DMS79 (cell line): Measurements from ENCODE around the gene NCR3LG1.
"Not testable (repeated sequence)": the region's sequence is repeated elsewhere in the genome, so short reads cannot be mapped to it uniquely, and the experiment has no call there.

Source experiments
- DNase-seq: peaks from one replicate; lab custom pipeline; 2025; lab: John Stamatoyannopoulos, UW

Gene NCR3LG1

GRCh38 chr11:17412488-17413180 lies 61.0 kb downstream of the NCR3LG1 start:
- DNase-seq, result no peak

- DNase-seq, result peak; percentile 44
These were observed 62.1 kb downstream of the NCR3LG1 start for GRCh38 chr11:17413414-17414316.

- no peak for DNase-seq
These were observed 62.7 kb downstream of the NCR3LG1 start for GRCh38 chr11:17414317-17414737.

GRCh38 chr11:17414992-17415391 lies 63.4 kb downstream of the NCR3LG1 start:
- no peak for DNase-seq

- DNase-seq, result no peak
These were observed 64.0 kb downstream of the NCR3LG1 start for GRCh38 chr11:17415523-17416104.

- no peak for DNase-seq
These were observed 64.9 kb downstream of the NCR3LG1 start for GRCh38 chr11:17416492-17416891.

- DNase-seq, result no peak
These were observed 67.0 kb downstream of the NCR3LG1 start for GRCh38 chr11:17418444-17419081.

GRCh38 chr11:17421781-17422180 lies 70.2 kb downstream of the NCR3LG1 start:
- no peak for DNase-seq

GRCh38 chr11:17423533-17424310 lies 72.1 kb downstream of the NCR3LG1 start:
- no peak for DNase-seq

- not testable (repeated sequence) for DNase-seq
These were observed 74.6 kb downstream of the NCR3LG1 start for GRCh38 chr11:17426233-17426632.
